GM18951 (cell line): ENCODE data around the gene P3R3URF.

Source experiments
- POLR2A ChIP-seq: IDR thresholded peaks from 4 replicates; pipeline ENCODE4 v1.6.1; 2011; ENCODE audit warnings: mild to moderate bottlenecking; ENCODE audit not compliant: insufficient read length, insufficient read depth; ENCODE audit errors: extremely low read depth
- in situ Hi-C: fragments of 300-500 bp; cut with MboI; formaldehyde crosslinking; loops from one replicate; pipeline ENCODE4 v1.12.0; 2022; ENCODE audit warnings: low sequenced_read_pairs, mixed read lengths, inconsistent platforms; ENCODE audit not compliant: unreplicated experiment

P3R3URF gene

DNA sequence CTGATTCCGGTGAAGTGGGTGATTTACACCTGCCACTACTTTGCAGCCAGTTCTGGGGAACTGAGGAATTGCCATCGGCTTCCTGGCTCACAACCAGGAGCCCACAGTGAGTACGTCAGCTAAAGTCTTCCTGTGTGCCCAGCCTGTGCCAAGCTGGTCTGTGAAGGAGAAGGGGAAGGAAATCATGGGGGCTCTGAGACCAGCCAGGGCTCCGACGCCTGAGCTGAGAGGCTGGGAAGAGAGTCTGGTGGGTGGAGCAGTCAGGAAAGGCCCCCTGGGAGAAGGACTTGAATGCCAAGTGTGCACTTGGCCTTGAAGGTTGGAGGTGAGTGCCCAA, 28.1 kb upstream of the P3R3URF start:
- TF ChIP-seq POLR2A, result no peak
- in situ Hi-C loops, result no loop called here

DNA sequence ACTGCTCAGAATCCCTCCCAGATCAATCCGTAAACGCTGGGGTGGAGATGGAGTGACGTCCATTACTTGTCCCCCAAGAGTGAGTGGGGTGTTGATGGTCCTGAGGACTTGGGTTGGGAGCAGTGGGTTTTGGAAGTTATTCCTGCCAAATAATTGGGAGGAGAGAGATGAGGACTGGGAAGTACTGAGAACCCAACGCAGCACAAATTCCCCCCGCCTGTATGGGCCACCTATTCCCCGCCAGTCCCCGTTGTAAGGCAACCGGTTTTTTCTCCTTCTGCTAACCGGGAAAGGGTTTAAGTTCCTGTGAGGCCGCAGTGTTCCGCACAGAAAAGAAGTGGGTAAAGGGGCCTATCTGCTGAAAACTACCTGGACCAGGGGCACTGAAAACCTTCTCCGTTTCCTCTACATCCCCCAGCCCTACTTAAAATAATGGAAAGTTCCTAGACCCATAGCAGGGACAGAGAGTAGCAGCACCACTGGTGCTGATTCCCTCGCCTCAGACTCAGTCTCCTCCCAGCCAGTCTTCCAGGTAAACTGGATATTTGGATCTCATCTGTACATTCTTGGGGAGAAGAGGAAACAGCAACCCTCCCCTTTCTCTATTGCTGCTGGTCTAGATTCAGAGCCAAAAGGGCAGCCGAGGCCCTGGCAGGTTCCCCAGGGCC, 27.6 kb upstream of the P3R3URF start:
- in situ Hi-C loops, result no loop called here

GRCh38 chr1:46199233-46199749, 23.0 kb upstream of the P3R3URF start:
- no peak for TF ChIP-seq POLR2A
- in situ Hi-C loops, result no loop called here

More for the DNA sequence above, 27.6 kb upstream of the P3R3URF start:
- TF ChIP-seq POLR2A, result no peak

DNA sequence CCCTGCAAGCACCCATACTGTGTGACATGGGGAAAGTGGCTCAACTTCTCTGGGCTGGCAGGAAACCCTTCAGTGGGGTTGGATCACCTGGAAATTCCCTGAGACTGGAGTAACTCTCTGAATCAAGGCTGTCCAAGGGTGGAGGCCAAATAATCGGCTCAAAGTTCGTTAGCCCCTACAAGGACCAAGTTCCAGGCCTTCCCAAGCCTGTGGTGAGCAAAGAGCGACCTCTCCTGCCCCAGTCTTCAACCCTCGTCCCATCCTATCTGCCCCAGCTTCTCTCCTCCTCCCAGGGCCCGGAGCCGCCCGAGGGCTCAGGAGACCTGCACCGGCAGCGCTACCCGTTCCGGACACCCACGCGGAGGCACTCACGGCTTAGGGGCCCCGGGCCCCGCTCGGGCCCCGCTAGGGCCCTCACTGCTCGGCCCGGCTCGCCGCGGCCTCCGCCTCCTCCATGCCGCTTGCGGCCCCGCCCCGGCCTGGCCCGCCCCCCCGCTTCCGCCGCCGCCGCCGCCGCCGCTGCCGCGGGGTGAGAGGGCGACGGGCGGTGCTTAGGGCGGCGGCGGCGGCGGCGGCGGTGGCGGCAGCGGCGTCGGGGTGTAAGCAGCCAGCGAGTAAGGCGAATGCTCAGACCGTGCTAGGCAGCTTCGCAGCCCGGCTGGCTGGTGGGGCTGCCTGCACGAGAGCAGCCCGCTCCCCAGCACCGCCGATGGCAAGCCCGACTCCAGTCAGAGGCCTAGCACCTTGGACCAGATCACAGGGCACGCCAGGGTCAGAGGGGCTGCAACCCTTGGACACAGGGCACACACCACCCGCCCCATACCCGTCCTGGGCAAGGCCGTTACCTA, 21.9 kb upstream of the P3R3URF start, which contains the start of gene POMGNT1:
Gene POMGNT1, minus strand, starts transcription at position 471 of the 848 bp plus-strand sequence. CDS start 613 bp downstream, outside the sequence.
- in situ Hi-C loops, result no loop called here
- peak; percentile 82 for TF ChIP-seq POLR2A

GRCh38 chr1:46197560-46197963, 21.3 kb upstream of the P3R3URF start:
- in situ Hi-C loops, result no loop called here
- no peak for TF ChIP-seq POLR2A

DNA sequence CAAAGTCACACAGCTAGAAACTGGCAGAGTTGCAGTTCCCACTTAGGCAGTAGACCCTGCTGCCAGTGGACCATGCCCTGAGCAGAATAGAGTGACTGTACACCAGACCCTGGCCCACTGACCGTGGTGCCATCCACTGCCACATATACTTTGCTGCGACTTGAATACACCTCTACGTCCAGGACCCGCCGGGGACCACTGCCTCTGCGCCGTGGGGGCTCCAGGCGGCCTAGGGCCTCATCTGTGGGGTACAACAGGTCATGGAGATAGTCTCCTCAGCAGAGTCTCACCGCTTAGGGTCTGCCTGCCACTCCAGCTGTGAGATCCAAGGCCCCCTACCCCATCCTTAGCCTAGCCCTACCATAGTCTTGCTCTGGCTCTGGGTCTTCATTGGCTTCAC, 20.3 kb upstream of the P3R3URF start:
- no peak for TF ChIP-seq POLR2A
- in situ Hi-C loops, result no loop called here

- in situ Hi-C loops, result no loop called here
- no peak for TF ChIP-seq POLR2A
Observed at GRCh38 chr1:46194641-46195193, 18.4 kb upstream of the P3R3URF start.

- in situ Hi-C loops, result no loop called here
- TF ChIP-seq POLR2A, result no peak
Observed at GRCh38 chr1:46193984-46194570, 17.8 kb upstream of the P3R3URF start.

GRCh38 chr1:46193285-46193684, 17.0 kb upstream of the P3R3URF start:
- in situ Hi-C loops, result no loop called here
- TF ChIP-seq POLR2A, result no peak

- no peak for TF ChIP-seq POLR2A
- in situ Hi-C loops, result no loop called here
Observed at GRCh38 chr1:46192171-46192570, 15.9 kb upstream of the P3R3URF start.

DNA sequence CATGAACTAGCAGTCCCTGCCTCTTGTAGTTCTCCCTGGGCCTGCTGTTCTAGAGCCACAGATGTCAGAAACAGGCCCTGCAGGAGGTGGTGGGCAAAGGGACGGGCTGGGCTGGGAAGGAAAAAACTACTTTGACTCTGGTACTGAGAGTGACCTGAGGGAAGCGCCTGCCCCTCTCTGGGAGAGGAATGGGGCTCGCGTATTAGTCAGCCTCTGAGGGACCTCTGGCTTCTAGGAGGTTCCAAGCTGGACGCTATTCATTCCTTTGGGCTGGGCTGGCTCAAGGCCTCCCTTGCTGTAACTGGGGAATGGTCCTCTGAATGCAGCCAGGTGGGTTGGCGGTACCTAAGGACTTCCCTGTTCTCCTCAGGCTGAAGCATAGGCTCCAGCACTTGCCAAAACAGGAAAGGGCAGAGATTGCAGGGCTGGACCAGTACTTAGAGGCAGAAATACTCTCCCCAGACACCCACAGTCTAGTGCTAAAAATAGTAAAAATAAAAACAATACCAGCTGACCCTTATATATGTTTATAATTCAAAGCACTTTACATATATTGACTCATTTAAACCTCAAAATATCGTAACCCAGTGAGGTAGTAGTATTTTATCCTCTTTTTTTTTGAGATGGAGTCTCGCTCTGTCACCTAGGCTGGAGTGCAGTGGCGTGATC, 14.9 kb upstream of the P3R3URF start:
- no peak for TF ChIP-seq POLR2A
- in situ Hi-C loops, result no loop called here

GRCh38 chr1:46190539-46190938, 14.3 kb upstream of the P3R3URF start:
- TF ChIP-seq POLR2A, result no peak
- in situ Hi-C loops, result no loop called here
